ENCODE results near the gene MSH3.
A peak's percentile ranks its signal among the peaks of the same experiment; 100 is the strongest.

The MSH3 gene

GRCh38 chr5:80755626-80756025 is 101.2 kb downstream of the MSH3 start:
- Histone ChIP-seq H3K4me3 (ENCODE audit: low read length) (peak overlapping the region; percentile 41), H3K4me2 (ENCODE audit: low read depth, low read length) (peak overlapping the region; percentile 91), H3K9me2 (replicated peaks; ENCODE audit: insufficient read depth, low read length) (no peaks in the 10 kb centered on the region), H3F3A (ENCODE audit: insufficient read depth, low read length) (peaks cover 15% of the 10 kb centered on the region), H3K27me3 (replicated peaks; ENCODE audit: insufficient read depth, low read length) (no peaks in the 10 kb centered on the region), H3K9me3 (replicated peaks; ENCODE audit: insufficient read depth, low read length) (no peaks in the 10 kb centered on the region), H3K36me3 (replicated peaks; ENCODE audit: insufficient read depth, low read length) (no peaks in the 10 kb centered on the region), H2AFZ (ENCODE audit: low read length) (no peak overlapping the region), H3K79me2 (ENCODE audit: low read length) (no peaks in the 10 kb centered on the region), H3K4me1 (ENCODE audit: low read length) (peaks cover 23% of the 10 kb centered on the region), H3K27ac (ENCODE audit: low read length) (peak overlapping the region; percentile 75), H3K9ac (ENCODE audit: low read length) (peak overlapping the region; percentile 47), H4K20me1 (ENCODE audit: insufficient read depth, low read length) (peaks cover 4% of the 10 kb centered on the region; the same call in 1 of the 2 replicates)
- DNase-seq: peak; percentile 89
- TF ChIP-seq EZH2 (optimal IDR thresholded peaks at IDR 0.05; ENCODE audit: low read depth, low read length) (no peak), EZH2phosphoT487 (IDR thresholded peaks at IDR 0.05; ENCODE audit: low read length) (no peak)
- TF ChIP-seq, protein P1, sequence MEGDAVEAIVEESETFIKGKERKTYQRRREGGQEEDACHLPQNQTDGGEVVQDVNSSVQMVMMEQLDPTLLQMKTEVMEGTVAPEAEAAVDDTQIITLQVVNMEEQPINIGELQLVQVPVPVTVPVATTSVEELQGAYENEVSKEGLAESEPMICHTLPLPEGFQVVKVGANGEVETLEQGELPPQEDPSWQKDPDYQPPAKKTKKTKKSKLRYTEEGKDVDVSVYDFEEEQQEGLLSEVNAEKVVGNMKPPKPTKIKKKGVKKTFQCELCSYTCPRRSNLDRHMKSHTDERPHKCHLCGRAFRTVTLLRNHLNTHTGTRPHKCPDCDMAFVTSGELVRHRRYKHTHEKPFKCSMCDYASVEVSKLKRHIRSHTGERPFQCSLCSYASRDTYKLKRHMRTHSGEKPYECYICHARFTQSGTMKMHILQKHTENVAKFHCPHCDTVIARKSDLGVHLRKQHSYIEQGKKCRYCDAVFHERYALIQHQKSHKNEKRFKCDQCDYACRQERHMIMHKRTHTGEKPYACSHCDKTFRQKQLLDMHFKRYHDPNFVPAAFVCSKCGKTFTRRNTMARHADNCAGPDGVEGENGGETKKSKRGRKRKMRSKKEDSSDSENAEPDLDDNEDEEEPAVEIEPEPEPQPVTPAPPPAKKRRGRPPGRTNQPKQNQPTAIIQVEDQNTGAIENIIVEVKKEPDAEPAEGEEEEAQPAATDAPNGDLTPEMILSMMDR (IDR thresholded peaks at IDR 0.05; ENCODE audit: low read length): no peak

DNA sequence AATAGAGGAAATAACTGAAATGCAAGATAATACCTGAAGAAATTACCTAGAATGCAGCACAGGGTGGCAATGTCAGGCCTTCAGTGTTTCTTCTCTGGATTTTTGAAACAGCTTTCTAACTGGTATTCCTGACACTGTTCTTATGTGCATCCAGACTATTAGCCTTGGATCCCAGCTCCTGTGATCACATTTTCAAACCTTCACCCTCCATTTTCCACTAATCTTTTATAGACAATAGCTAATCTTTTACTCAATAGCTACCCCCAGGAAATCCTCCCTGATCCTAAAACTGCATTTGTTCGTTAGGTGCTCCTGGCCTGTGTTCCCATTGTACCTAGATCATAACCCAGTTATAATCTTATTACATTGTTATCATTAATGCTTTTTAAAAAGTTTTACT is 101.8 kb downstream of the MSH3 start:
- no peak overlapping the region for H2AFZ ChIP-seq (ENCODE audit: low read length)
- no peaks in the 10 kb centered on the region for H3K36me3 ChIP-seq (replicated peaks; ENCODE audit: insufficient read depth, low read length)
- H3K9ac ChIP-seq (ENCODE audit: low read length): no peak overlapping the region
- H3K9me2 ChIP-seq (replicated peaks; ENCODE audit: insufficient read depth, low read length): no peaks in the 10 kb centered on the region
- no peak for TF ChIP-seq EZH2 (optimal IDR thresholded peaks at IDR 0.05; ENCODE audit: low read depth, low read length)
- TF ChIP-seq, protein P1 (IDR thresholded peaks at IDR 0.05; ENCODE audit: low read length): no peak
- peak overlapping the region; percentile 91; the same call in 1 of the 2 replicates for H3K4me2 ChIP-seq (ENCODE audit: low read depth, low read length)
- peaks cover 23% of the 10 kb centered on the region for H3K4me1 ChIP-seq (ENCODE audit: low read length)
- H3K79me2 ChIP-seq (ENCODE audit: low read length): no peaks in the 10 kb centered on the region
- peaks cover 15% of the 10 kb centered on the region for H3F3A ChIP-seq (ENCODE audit: insufficient read depth, low read length)
- H3K27me3 ChIP-seq (replicated peaks; ENCODE audit: insufficient read depth, low read length): no peaks in the 10 kb centered on the region
- H3K27ac ChIP-seq (ENCODE audit: low read length): peak overlapping the region; percentile 75; the same call in 1 of the 2 replicates
- DNase-seq: no peak
- no peaks in the 10 kb centered on the region for H3K9me3 ChIP-seq (replicated peaks; ENCODE audit: insufficient read depth, low read length)
- no peak overlapping the region for H3K4me3 ChIP-seq (ENCODE audit: low read length)
- H4K20me1 ChIP-seq (ENCODE audit: insufficient read depth, low read length): peaks cover 4% of the 10 kb centered on the region; the same call in 1 of the 2 replicates

DNA sequence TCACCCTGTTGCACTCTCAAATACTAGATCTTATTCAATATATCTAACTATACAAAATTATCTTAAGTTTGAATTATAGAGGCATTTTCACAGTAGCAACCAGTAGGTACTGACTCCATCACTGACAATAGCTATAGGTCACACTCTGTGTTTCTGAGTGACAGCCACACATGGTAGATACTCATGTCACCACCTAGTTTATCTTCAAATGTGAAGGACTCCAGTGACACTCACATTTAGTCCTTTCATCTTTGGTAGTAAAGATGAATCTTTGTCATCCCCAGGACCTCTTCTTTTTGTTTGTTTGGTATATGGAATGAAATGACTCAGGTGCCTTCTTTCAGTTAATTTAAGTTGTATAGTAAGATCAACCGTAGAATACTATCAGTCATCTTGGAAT is 102.8 kb downstream of the MSH3 start:
- no peaks in the 10 kb centered on the region for H3K9me3 ChIP-seq (replicated peaks; ENCODE audit: insufficient read depth, low read length)
- no peaks in the 10 kb centered on the region for H3K9me2 ChIP-seq (replicated peaks; ENCODE audit: insufficient read depth, low read length)
- no peak for TF ChIP-seq EZH2 (optimal IDR thresholded peaks at IDR 0.05; ENCODE audit: low read depth, low read length)
- TF ChIP-seq, protein P1 (IDR thresholded peaks at IDR 0.05; ENCODE audit: low read length): no peak
- TF ChIP-seq EZH2phosphoT487 (IDR thresholded peaks at IDR 0.05; ENCODE audit: low read length): no peak
- no peak overlapping the region for H3K4me2 ChIP-seq (ENCODE audit: low read depth, low read length)
- H3K79me2 ChIP-seq (ENCODE audit: low read length): no peaks in the 10 kb centered on the region
- DNase-seq: no peak
- H4K20me1 ChIP-seq (ENCODE audit: insufficient read depth, low read length): peaks cover 4% of the 10 kb centered on the region; the same call in 1 of the 2 replicates
- H3K27ac ChIP-seq (ENCODE audit: low read length): no peak overlapping the region
- no peaks in the 10 kb centered on the region for H3K27me3 ChIP-seq (replicated peaks; ENCODE audit: insufficient read depth, low read length)
- peaks cover 15% of the 10 kb centered on the region for H3F3A ChIP-seq (ENCODE audit: insufficient read depth, low read length)
- no peak overlapping the region for H2AFZ ChIP-seq (ENCODE audit: low read length)
- H3K4me3 ChIP-seq (ENCODE audit: low read length): no peak overlapping the region
- no peak overlapping the region for H3K9ac ChIP-seq (ENCODE audit: low read length)
- no peaks in the 10 kb centered on the region for H3K36me3 ChIP-seq (replicated peaks; ENCODE audit: insufficient read depth, low read length)
- H3K4me1 ChIP-seq (ENCODE audit: low read length): peaks cover 23% of the 10 kb centered on the region
